Pancreas (tissue), 10 donors: Measurements from ENCODE around the gene DNM1. TPM values are rescaled to one million over a fixed set of nuclear protein-coding genes. Genes with fewer than 3 reads are reported as not detected.
A peak's percentile ranks its signal among the peaks of the same experiment; 100 is the strongest.

Source experiments
- ATAC-seq, 4 donors: fragments of 200-7000 bp; cut with Tn5 transposase; one replicate each; pipeline versions ENCODE4 v1.8.0 to v1.9.1; 2020; ENCODE audit warnings: mild to moderate bottlenecking in 4 of 4, moderate library complexity in 4 of 4
- DNase-seq, 6 donors: peaks; one replicate each; pipeline ENCODE4 v3.0.0-alpha.2; 2020
- FAIRE-seq: peaks from 2 replicates; lab custom pipeline; 2012; peaks lifted over from hg19 to GRCh38; lab: Jason Lieb, UNC
- H3K27ac ChIP-seq, 4 donors: fragments of 200-600 bp; sonication (generic); 1 replicate in 3 of 4; 2 replicates in 1 of 4; pipeline versions ENCODE4 v1.5.0 to v1.8.0; 2020
- H3K27me3 ChIP-seq, 4 donors: fragments of 200-600 bp; one replicate each; pipeline ENCODE4 v1.8.0; 2021
- H3K36me3 ChIP-seq, 3 donors: fragments of 200-600 bp; sonication (generic) in 1 of 3; one replicate each; pipeline versions ENCODE4 v1.5.0 to v1.8.0; 2020 to 2021
- H3K4me1 ChIP-seq, 3 donors: fragments of 200-600 bp; one replicate each; pipeline ENCODE4 v1.8.0; 2021
- H3K4me3 ChIP-seq, 4 donors: fragments of 200-600 bp; sonication (generic) in 2 of 4; one replicate each; pipeline versions ENCODE4 v1.5.0 to v1.8.0; 2020 to 2021
- H3K9me3 ChIP-seq, 4 donors: fragments of 200-600 bp; one replicate each; pipeline ENCODE4 v1.8.0; 2021
- WGBS, 2 donors: extraction: QIAGEN DNeasy Blood & Tissue Kit; methylation state at CpG; one replicate each; pipeline ENCODE4 v1.1.7; 2013; 5-methylcytosine and 5-hydroxymethylcytosine counted together
- intact Hi-C, 3 donors: fragments of 100-400 bp; cut with DNase I; formaldehyde crosslinking; loops; one replicate each; pipeline versions ENCODE4 v1.11.1 to v1.14.2; 2022
- polyA plus RNA-seq, 2 donors: library from polyadenylated mRNA; stranded (reverse); fragments of 200-250 nt; gene quantifications; one replicate each; pipeline ENCODE4 v1.2.3, GENCODE V29; 2013
- total RNA-seq, 6 donors: library from RNA; stranded (reverse); fragmentation: NEBNext Ultra II Directional in 4 of 6; extraction: Animal tissue kit (Norgen Biotek cat#: 25700) in 4 of 6; gene quantifications; one replicate each; pipeline versions ENCODE4 v1.2.1 to v1.2.4, GENCODE V29; 2021 to 2023
- TF ChIP-seq, protein P1 (sequence below), 4 donors: fragments of 200-600 bp; sonication (generic) in 3 of 4; IDR thresholded peaks; one replicate each; pipeline versions ENCODE4 v1.5.0 to v1.8.0; 2021; ENCODE audit warnings: antibody characterized with exemption in 4 of 4
- donor health status: healthy with polysubstance abuse.
- donor health status: DM: no; HTN: no; CAD: no; lungs with moderate emphysema.
- donor health status: DM: no; HTN: no; CAD: no.
- donor health status: control.
- donor health status: control.
- donor health status: Bipolar disorder and iron deficiency.
- donor health status: DM: yes; HTN: yes; CAD: no.
- donor health status: DM: no; HTN: no; CAD: no.
- donor health status: DM: no; HTN: no; CAD: no.
- donor health status: DM: yes; HTN: yes; CAD: no.

Gene DNM1
- total and polyA plus RNA-seq, 8 donors, result 5.8 to 23.1 (median 12.3) TPM

DNA sequence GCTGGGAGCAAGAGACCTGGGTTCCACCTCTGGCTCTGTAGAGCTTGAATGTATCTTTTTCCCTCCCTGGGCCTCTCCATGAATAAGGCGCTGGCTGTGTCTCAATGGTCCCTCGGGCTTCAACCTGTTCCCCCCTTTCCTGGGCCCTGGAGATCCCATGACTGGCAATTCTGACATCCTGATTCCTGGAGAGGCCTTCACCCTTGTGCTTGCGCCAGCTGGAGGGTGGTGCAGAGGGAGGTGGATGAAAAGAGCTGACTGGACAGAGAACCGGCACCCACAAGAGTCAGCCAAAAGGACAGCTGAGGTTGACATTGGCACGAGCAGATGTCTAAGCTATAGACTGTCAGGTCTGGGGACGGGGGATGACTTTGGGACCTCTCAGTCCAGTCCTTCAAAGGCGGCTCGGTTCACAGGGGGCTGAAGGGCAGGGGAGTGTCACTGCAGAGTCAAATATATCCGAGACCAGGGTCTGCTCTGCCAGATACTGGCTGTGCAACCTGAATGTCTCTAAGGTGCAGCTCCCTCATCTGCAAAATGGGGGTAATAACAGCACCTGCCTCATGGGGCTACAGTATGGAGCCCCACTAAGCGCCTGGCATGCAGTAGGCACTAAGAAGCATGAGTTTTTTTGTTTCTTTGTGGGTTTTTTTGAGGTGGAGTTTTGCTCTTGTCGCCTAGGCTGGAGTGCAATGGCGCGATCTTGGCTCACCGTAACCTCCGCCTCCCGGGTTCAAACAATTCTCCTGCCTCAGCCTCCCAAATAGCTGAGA, 13.8 kb downstream of the DNM1 start:
- intact Hi-C loops, result no loop called here

DNA sequence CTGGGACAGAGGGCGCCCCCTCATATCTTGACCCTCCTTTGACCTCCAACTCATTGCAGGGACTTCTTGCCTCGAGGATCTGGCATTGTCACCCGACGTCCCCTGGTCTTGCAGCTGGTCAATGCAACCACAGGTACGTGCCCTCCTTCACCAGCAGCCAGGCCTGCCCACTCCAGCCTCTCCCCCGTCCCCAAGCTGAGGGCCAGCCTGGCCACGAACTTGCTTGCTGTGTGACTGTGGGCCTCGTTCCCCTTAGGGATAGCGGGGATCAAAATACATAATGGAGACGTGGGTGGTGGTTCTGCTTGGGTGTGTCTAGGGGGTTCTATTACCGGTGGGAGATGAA, 15.0 kb downstream of the DNM1 start:
- Histone ChIP-seq H3K36me3 (no peaks in the 10 kb centered on the region), H3K4me3 (peak overlapping the region in 3 of 4 donors; percentile 10 to 45 (median 17)), H3K4me1 (peaks cover 16 to 23% (median 20%) of the 10 kb centered on the region in 3 donors), H3K27me3 (no peaks in the 10 kb centered on the region), H3K27ac (peak overlapping the region in 2 of 4 donors; percentile 34 to 47), H3K9me3 (no peaks in the 10 kb centered on the region)
- intact Hi-C loops, result no loop called here
- DNase-seq (peak in 2 of 6 donors; percentile 56 to 57), FAIRE-seq (no peak), ATAC-seq (peak in 1 of 4 donors; percentile 0)
- WGBS, 2 donors, result 52 to 53% methylated on average over 11 of the region's 11 CpGs
- TF ChIP-seq, protein P1, sequence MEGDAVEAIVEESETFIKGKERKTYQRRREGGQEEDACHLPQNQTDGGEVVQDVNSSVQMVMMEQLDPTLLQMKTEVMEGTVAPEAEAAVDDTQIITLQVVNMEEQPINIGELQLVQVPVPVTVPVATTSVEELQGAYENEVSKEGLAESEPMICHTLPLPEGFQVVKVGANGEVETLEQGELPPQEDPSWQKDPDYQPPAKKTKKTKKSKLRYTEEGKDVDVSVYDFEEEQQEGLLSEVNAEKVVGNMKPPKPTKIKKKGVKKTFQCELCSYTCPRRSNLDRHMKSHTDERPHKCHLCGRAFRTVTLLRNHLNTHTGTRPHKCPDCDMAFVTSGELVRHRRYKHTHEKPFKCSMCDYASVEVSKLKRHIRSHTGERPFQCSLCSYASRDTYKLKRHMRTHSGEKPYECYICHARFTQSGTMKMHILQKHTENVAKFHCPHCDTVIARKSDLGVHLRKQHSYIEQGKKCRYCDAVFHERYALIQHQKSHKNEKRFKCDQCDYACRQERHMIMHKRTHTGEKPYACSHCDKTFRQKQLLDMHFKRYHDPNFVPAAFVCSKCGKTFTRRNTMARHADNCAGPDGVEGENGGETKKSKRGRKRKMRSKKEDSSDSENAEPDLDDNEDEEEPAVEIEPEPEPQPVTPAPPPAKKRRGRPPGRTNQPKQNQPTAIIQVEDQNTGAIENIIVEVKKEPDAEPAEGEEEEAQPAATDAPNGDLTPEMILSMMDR (IDR thresholded peaks at IDR 0.05), result no peak

More for the DNA sequence above, 13.8 kb downstream of the DNM1 start:
- DNase-seq, result peak in 2 of 6 donors; percentile 22 to 45
- Histone ChIP-seq H3K36me3 (no peaks in the 10 kb centered on the region), H3K4me1 (peaks cover 16 to 28% (median 20%) of the 10 kb centered on the region in 3 donors), H3K27me3 (no peaks in the 10 kb centered on the region), H3K9me3 (no peaks in the 10 kb centered on the region), H3K27ac (no peak overlapping the region), H3K4me3 (no peak overlapping the region)
- WGBS, 2 donors, result 81 to 87% methylated on average over 16 of the region's 16 CpGs
- FAIRE-seq, result no peak
- no peak for ATAC-seq
- TF ChIP-seq, protein P1 (IDR thresholded peaks at IDR 0.05), result no peak

DNA sequence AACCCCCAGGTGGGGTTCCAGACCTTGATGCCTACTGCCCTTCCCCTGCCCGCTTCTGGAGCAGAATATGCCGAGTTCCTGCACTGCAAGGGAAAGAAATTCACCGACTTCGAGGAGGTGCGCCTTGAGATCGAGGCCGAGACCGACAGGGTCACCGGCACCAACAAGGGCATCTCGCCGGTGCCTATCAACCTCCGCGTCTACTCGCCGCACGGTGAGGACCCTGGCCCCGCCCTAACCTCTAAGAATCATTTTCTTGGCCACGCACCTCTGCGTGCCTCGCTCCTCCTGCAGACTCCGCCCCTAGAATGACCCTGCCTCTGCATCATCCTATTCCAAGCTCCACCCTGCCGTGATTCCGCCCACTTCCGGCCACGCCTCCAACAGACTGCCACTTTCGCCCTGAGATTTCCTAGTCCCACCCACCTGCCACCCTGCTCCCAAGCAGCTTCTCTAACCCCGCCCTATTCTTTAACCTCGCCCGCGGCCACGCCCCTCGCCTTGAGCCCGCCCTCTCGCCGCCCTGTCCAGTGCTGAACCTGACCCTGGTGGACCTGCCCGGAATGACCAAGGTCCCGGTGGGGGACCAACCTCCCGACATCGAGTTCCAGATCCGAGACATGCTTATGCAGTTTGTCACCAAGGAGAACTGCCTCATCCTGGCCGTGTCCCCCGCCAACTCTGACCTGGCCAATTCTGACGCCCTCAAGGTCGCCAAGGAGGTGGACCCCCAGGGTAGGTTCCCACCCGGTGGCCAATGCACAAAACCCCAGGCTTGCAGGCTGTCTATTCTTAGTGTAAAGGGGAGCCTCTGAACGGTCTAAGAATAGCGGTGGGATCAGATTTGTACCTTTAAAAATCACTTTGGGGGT, 15.6 kb downstream of the DNM1 start:
- peaks cover 15 to 23% (median 20%) of the 10 kb centered on the region in 3 donors for H3K4me1 ChIP-seq
- 9 to 10% methylated on average over 47 of the region's 47 CpGs for WGBS, 2 donors
- TF ChIP-seq, protein P1 (IDR thresholded peaks at IDR 0.05), result peak in 1 of 4 donors; percentile 8
- peak overlapping the region in 3 of 4 donors; percentile 10 to 45 (median 17) for H3K4me3 ChIP-seq
- intact Hi-C loops, result no loop called here
- H3K27me3 ChIP-seq, result no peaks in the 10 kb centered on the region
- H3K27ac ChIP-seq, result peak overlapping the region in 2 of 4 donors; percentile 34 to 47
- H3K36me3 ChIP-seq, result no peaks in the 10 kb centered on the region
- H3K9me3 ChIP-seq, result no peaks in the 10 kb centered on the region
- DNase-seq (peak; percentile 94 to 99 (median 98)), FAIRE-seq (peak; percentile 13), ATAC-seq (peak; percentile 89 to 94 (median 92))

DNA sequence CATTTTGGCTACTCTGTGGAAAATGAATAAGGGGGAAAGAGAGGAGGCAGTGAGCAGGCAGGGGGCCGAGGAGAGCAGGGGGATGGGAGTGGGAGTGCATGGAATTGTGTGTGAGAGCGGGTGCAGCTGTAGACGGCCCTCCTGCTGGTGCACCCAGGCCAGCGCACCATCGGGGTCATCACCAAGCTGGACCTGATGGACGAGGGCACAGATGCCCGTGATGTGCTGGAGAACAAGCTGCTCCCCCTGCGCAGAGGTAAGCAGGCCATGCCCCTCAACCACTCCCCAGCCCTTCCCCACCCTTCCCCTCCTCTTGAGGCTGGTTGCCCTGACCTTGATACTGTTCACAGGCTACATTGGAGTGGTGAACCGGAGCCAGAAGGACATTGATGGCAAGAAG, 16.7 kb downstream of the DNM1 start:
- DNase-seq, result peak in 1 of 6 donors; percentile 40
- no peak for FAIRE-seq
- no peak for ATAC-seq
- Histone ChIP-seq H3K36me3 (no peaks in the 10 kb centered on the region), H3K4me1 (peaks cover 4 to 15% (median 13%) of the 10 kb centered on the region in 3 donors), H3K4me3 (no peak overlapping the region), H3K27ac (no peak overlapping the region), H3K27me3 (no peaks in the 10 kb centered on the region), H3K9me3 (no peaks in the 10 kb centered on the region)
- intact Hi-C loops, result no loop called here
- TF ChIP-seq, protein P1 (IDR thresholded peaks at IDR 0.05), result no peak
- WGBS, 2 donors, result 82% methylated on average over 9 of the region's 9 CpGs
